ENCODE data around the gene RAB15. TPM values are rescaled to one million over a fixed set of nuclear protein-coding genes. Genes with fewer than 3 reads are reported as not detected.

RAB15 gene
- polyA plus RNA-seq, 1 donor (not counting 4 experiments of a cell fraction or from before 2014, with no cell fraction given), result 2.1 TPM

GRCh38 chr14:64930085-64930843 lies 41.9 kb downstream of the RAB15 start:
- H2AFZ ChIP-seq (ENCODE audit: control insufficient read depth, low read length), result no peak overlapping the region
- H3K9ac ChIP-seq (ENCODE audit: control insufficient read depth, extremely low read depth, insufficient read depth, low read length), result no peak overlapping the region
- TF ChIP-seq CTCF (optimal IDR thresholded peaks at IDR 0.05 in 1 of 3, IDR thresholded peaks at IDR 0.05 in 1 of 3, conservative IDR thresholded peaks at IDR 0.05 in 1 of 3; ENCODE audit: extremely low read depth in 1 of 3, insufficient read depth in 2 of 3, low read length in 3 of 3) (no peak), EZH2 (IDR thresholded peaks at IDR 0.05; ENCODE audit: low read length) (no peak)
- FAIRE-seq (no peak), DNase-seq (ENCODE audit: low read depth, low spot score) (no peak)
- H3K9me3 ChIP-seq (ENCODE audit: control insufficient read depth, low read depth, low read length), result no peaks in the 10 kb centered on the region
- H4K20me1 ChIP-seq (ENCODE audit: control insufficient read depth, extremely low read depth, insufficient read depth, low read length), result no peaks in the 10 kb centered on the region
- H3K4me1 ChIP-seq (ENCODE audit: control insufficient read depth, extremely low read depth, insufficient read depth, low read length), result no peaks in the 10 kb centered on the region
- H3K27me3 ChIP-seq (ENCODE audit: control insufficient read depth, extremely low read depth, insufficient read depth, low read length), result no peaks in the 10 kb centered on the region
- H3K27ac ChIP-seq (ENCODE audit: control insufficient read depth, insufficient read depth, low read length), result no peak overlapping the region
- H3K4me3 ChIP-seq (ENCODE audit: control insufficient read depth in 2 of 3, extremely low read depth in 1 of 3, insufficient read depth in 2 of 3, low read depth in 1 of 3, low read length in 3 of 3), result no peak overlapping the region
- no peaks in the 10 kb centered on the region for H3K9me1 ChIP-seq (ENCODE audit: control insufficient read depth, extremely low read depth, insufficient read depth, low read length)
- dilution Hi-C loops (cut with MboI; ENCODE audit: extremely low pct_ligation_motif_present, low sequenced_read_pairs), result no loop called here
- H3K79me2 ChIP-seq (ENCODE audit: control insufficient read depth, insufficient read depth, low read length), result peaks cover 1% of the 10 kb centered on the region
- no peak overlapping the region for H3K4me2 ChIP-seq (ENCODE audit: control insufficient read depth, extremely low read depth, insufficient read depth, low read depth, low read length)
- H3K36me3 ChIP-seq (ENCODE audit: control insufficient read depth in 2 of 2, extremely low read depth in 1 of 2, insufficient read depth in 2 of 2, low read length in 2 of 2), result peaks cover 10 to 33% of the 10 kb centered on the region in 2 experiments

GRCh38 chr14:64929014-64929359 lies 43.1 kb downstream of the RAB15 start:
- Histone ChIP-seq H3K9ac (ENCODE audit: control insufficient read depth, extremely low read depth, insufficient read depth, low read length) (no peak overlapping the region), H3K27ac (ENCODE audit: control insufficient read depth, insufficient read depth, low read length) (no peak overlapping the region), H3K27me3 (ENCODE audit: control insufficient read depth, extremely low read depth, insufficient read depth, low read length) (no peaks in the 10 kb centered on the region), H3K79me2 (ENCODE audit: control insufficient read depth, insufficient read depth, low read length) (peaks cover 2% of the 10 kb centered on the region), H3K4me2 (ENCODE audit: control insufficient read depth, extremely low read depth, insufficient read depth, low read depth, low read length) (no peak overlapping the region), H4K20me1 (ENCODE audit: control insufficient read depth, extremely low read depth, insufficient read depth, low read length) (no peaks in the 10 kb centered on the region), H3K4me3 (ENCODE audit: control insufficient read depth in 2 of 3, extremely low read depth in 1 of 3, insufficient read depth in 2 of 3, low read depth in 1 of 3, low read length in 3 of 3) (no peak overlapping the region), H3K36me3 (ENCODE audit: control insufficient read depth in 2 of 2, extremely low read depth in 1 of 2, insufficient read depth in 2 of 2, low read length in 2 of 2) (peaks cover 15 to 34% of the 10 kb centered on the region in 2 experiments), H2AFZ (ENCODE audit: control insufficient read depth, low read length) (no peak overlapping the region), H3K9me3 (ENCODE audit: control insufficient read depth, low read depth, low read length) (no peaks in the 10 kb centered on the region), H3K9me1 (ENCODE audit: control insufficient read depth, extremely low read depth, insufficient read depth, low read length) (no peaks in the 10 kb centered on the region), H3K4me1 (ENCODE audit: control insufficient read depth, extremely low read depth, insufficient read depth, low read length) (no peaks in the 10 kb centered on the region)
- no peak for TF ChIP-seq EZH2 (IDR thresholded peaks at IDR 0.05; ENCODE audit: low read length)
- TF ChIP-seq CTCF (optimal IDR thresholded peaks at IDR 0.05 in 1 of 3, IDR thresholded peaks at IDR 0.05 in 1 of 3, conservative IDR thresholded peaks at IDR 0.05 in 1 of 3; ENCODE audit: extremely low read depth in 1 of 3, insufficient read depth in 2 of 3, low read length in 3 of 3), result no peak
- dilution Hi-C loops (cut with MboI; ENCODE audit: extremely low pct_ligation_motif_present, low sequenced_read_pairs), result no loop called here
- FAIRE-seq, result no peak
- DNase-seq (ENCODE audit: low read depth, low spot score), result no peak

Measured in keratinocyte (primary cell).